H9 (cell line): ENCODE data around the gene CD68. TPM values are rescaled to one million over a fixed set of nuclear protein-coding genes. Genes with fewer than 3 reads are reported as not detected.

Experiments used
- DNase-seq: peaks from one replicate; pipeline ENCODE4 v3.0.0-alpha.2; 2017
- H2AFZ ChIP-seq: one replicate; pipeline ENCODE4 v1.6.1; 2013; ENCODE audit warnings: mild to moderate bottlenecking, low read length, control low read depth, moderate library complexity
- H2AK5ac ChIP-seq: 2 replicates; pipeline ENCODE4 v1.6.1; 2013; ENCODE audit warnings: low read length, control low read depth, mixed read lengths; ENCODE audit not compliant: insufficient read length
- H2BK120ac ChIP-seq: one replicate; pipeline ENCODE4 v1.6.1; 2013; ENCODE audit warnings: low read depth, mild to moderate bottlenecking, low read length, control low read depth, inconsistent platforms; ENCODE audit not compliant: poor library complexity, severe bottlenecking
- H2BK12ac ChIP-seq: 2 replicates; pipeline ENCODE4 v1.6.1; 2013; ENCODE audit warnings: low read length, control low read depth, mixed read lengths, low read depth; ENCODE audit not compliant: insufficient read length
- H2BK15ac ChIP-seq: 2 replicates; pipeline ENCODE4 v1.6.1; 2013; ENCODE audit warnings: low read depth, low read length, control low read depth
- H2BK20ac ChIP-seq: one replicate; pipeline ENCODE4 v1.6.1; 2013; ENCODE audit warnings: low read depth, mild to moderate bottlenecking, low read length, control low read depth, inconsistent platforms; ENCODE audit not compliant: poor library complexity, severe bottlenecking
- H2BK5ac ChIP-seq: 2 replicates; pipeline ENCODE4 v1.6.1; 2013; ENCODE audit warnings: low read length, control low read depth, mixed read lengths; ENCODE audit not compliant: insufficient read length
- H3K14ac ChIP-seq: 2 replicates; pipeline ENCODE4 v1.6.1; 2013; ENCODE audit warnings: low read length, control low read depth; ENCODE audit not compliant: insufficient read depth
- H3K18ac ChIP-seq: 2 replicates; pipeline ENCODE4 v1.6.1; 2013; ENCODE audit warnings: low read depth, mild to moderate bottlenecking, mixed read lengths, low read length, control low read depth; ENCODE audit not compliant: insufficient read length
- H3K23ac ChIP-seq: 2 replicates; pipeline ENCODE4 v1.6.1; 2013; ENCODE audit warnings: low read length, control low read depth, mixed read lengths, low read depth; ENCODE audit not compliant: insufficient read length
- H3K23me2 ChIP-seq: 2 replicates; pipeline ENCODE4 v1.6.1; 2013; ENCODE audit warnings: low read depth, mild to moderate bottlenecking, mixed read lengths, low read length, control low read depth; ENCODE audit not compliant: insufficient read length, poor library complexity, severe bottlenecking
- H3K27ac ChIP-seq: 2 replicates; pipeline ENCODE4 v1.5.1; 2013; ENCODE audit warnings: low read length, control low read depth, mixed read lengths, low read depth; ENCODE audit not compliant: insufficient read length
- H3K27me3 ChIP-seq: 2 replicates; pipeline ENCODE4 v1.6.1; 2013; ENCODE audit warnings: low read length, control low read depth, inconsistent platforms; ENCODE audit not compliant: insufficient read depth
- H3K4ac ChIP-seq: 2 replicates; pipeline ENCODE4 v1.6.1; 2013; ENCODE audit warnings: low read depth, mild to moderate bottlenecking, control low read depth, inconsistent platforms, low read length, moderate library complexity
- H3K4me1 ChIP-seq: 2 replicates; pipeline ENCODE4 v1.6.1; 2013; ENCODE audit warnings: low read length, control low read depth, inconsistent platforms; ENCODE audit not compliant: insufficient read depth
- H3K4me2 ChIP-seq: 2 replicates; pipeline ENCODE4 v1.6.1; 2013; ENCODE audit warnings: low read length, control low read depth, mixed read lengths; ENCODE audit not compliant: insufficient read length, insufficient read depth
- H3K56ac ChIP-seq: 2 replicates; pipeline ENCODE4 v1.6.1; 2013; ENCODE audit warnings: low read depth, mild to moderate bottlenecking, mixed read lengths, low read length, control low read depth; ENCODE audit not compliant: insufficient read length
- H3K79me1 ChIP-seq: 2 replicates; pipeline ENCODE4 v1.6.1; 2013; ENCODE audit warnings: low read depth, mild to moderate bottlenecking, moderate library complexity, low read length, control low read depth, inconsistent platforms; ENCODE audit not compliant: insufficient read depth, poor library complexity, severe bottlenecking
- H3K79me2 ChIP-seq: 2 replicates; pipeline ENCODE4 v1.6.1; 2013; ENCODE audit warnings: low read length, control low read depth, inconsistent platforms; ENCODE audit not compliant: insufficient read depth
- H3K9ac ChIP-seq: 2 replicates; pipeline ENCODE4 v1.6.1; 2013; ENCODE audit warnings: low read length, control low read depth, mixed read lengths; ENCODE audit not compliant: insufficient read length; ENCODE audit errors: extremely low read depth
- H3K9me3 ChIP-seq: one replicate; pipeline ENCODE4 v1.6.1; 2013; ENCODE audit warnings: low read depth, low read length, inconsistent platforms; ENCODE audit not compliant: control insufficient read depth
- H3T11ph ChIP-seq: one replicate; pipeline ENCODE4 v1.6.1; 2013; ENCODE audit warnings: mild to moderate bottlenecking, low read length, control low read depth, inconsistent platforms
- H4K20me1 ChIP-seq: one replicate; pipeline ENCODE4 v1.6.1; 2013; ENCODE audit not compliant: control insufficient read depth, insufficient read length, insufficient read depth
- H4K5ac ChIP-seq: 2 replicates; pipeline ENCODE4 v1.6.1; 2013; ENCODE audit warnings: low read depth, mild to moderate bottlenecking, mixed read lengths, low read length, control low read depth; ENCODE audit not compliant: insufficient read length
- H4K8ac ChIP-seq: replicated peaks from 2 replicates; pipeline ENCODE4 v1.6.1; 2013; ENCODE audit warnings: low read length, control low read depth, mixed read lengths, low read depth; ENCODE audit not compliant: insufficient read length
- H4K91ac ChIP-seq: 2 replicates; pipeline ENCODE4 v1.6.1; 2013; ENCODE audit warnings: low read depth, mild to moderate bottlenecking, moderate library complexity, mixed read lengths, low read length, control low read depth; ENCODE audit not compliant: insufficient read length
- H3K27ac Mint-ChIP-seq, 3 experiments: 2 replicates in 2 of 3; 3 replicates in 1 of 3; pipeline ENCODE4 v1.8.0; 2020 to 2021; ENCODE audit warnings: mixed read lengths in 3 of 3, mild to moderate bottlenecking in 1 of 3, moderate library complexity in 1 of 3
- H3K27me3 Mint-ChIP-seq: 2 replicates; pipeline ENCODE4 v1.8.0; 2021; ENCODE audit warnings: low read depth, mild to moderate bottlenecking, moderate library complexity, mixed read lengths
- H3K36me3 Mint-ChIP-seq, 3 experiments: 2 replicates in 2 of 3; 3 replicates in 1 of 3; pipeline ENCODE4 v1.8.0; 2020 to 2021; ENCODE audit warnings: low read depth in 3 of 3, mixed read lengths in 3 of 3; ENCODE audit not compliant: insufficient read depth in 1 of 3
- H3K4me1 Mint-ChIP-seq, 2 experiments: 2 replicates each; pipeline ENCODE4 v1.8.0; 2020; ENCODE audit warnings: mixed read lengths in 2 of 2
- H3K4me3 Mint-ChIP-seq, 2 experiments: 2 replicates in 1 of 2; 3 replicates in 1 of 2; pipeline ENCODE4 v1.8.0; 2020 to 2021; ENCODE audit warnings: mild to moderate bottlenecking in 2 of 2, mixed read lengths in 2 of 2, moderate library complexity in 1 of 2
- H3K9me3 Mint-ChIP-seq, 2 experiments: 2 replicates in 1 of 2; 3 replicates in 1 of 2; pipeline ENCODE4 v1.8.0; 2020; ENCODE audit warnings: mild to moderate bottlenecking in 2 of 2, mixed read lengths in 2 of 2, moderate library complexity in 1 of 2
- WGBS: extraction: QIAGEN DNeasy Blood & Tissue Kit; methylation state at CpG from one replicate; pipeline ENCODE4 v1.1.7; 2013; ENCODE audit warnings: missing lambda C conversion rate, low lambda C conversion rate, mixed read lengths; ENCODE audit not compliant: insufficient read length; ENCODE audit errors: extremely low coverage; 5-methylcytosine and 5-hydroxymethylcytosine counted together
- total RNA-seq: library from RNA; stranded (reverse); gene quantifications from 2 replicates; pipeline ENCODE4 v1.2.1, GENCODE V29; 2021
- TF ChIP-seq, protein P1 (sequence below): fragments of 200-600 bp; sonication (generic); conservative IDR thresholded peaks from 3 replicates; pipeline ENCODE4 v1.8.0; 2021; ENCODE audit warnings: antibody characterized with exemption, mild to moderate bottlenecking

CD68 gene
- total RNA-seq, 1 experiment from 2014 or later: 0.42 TPM

DNA sequence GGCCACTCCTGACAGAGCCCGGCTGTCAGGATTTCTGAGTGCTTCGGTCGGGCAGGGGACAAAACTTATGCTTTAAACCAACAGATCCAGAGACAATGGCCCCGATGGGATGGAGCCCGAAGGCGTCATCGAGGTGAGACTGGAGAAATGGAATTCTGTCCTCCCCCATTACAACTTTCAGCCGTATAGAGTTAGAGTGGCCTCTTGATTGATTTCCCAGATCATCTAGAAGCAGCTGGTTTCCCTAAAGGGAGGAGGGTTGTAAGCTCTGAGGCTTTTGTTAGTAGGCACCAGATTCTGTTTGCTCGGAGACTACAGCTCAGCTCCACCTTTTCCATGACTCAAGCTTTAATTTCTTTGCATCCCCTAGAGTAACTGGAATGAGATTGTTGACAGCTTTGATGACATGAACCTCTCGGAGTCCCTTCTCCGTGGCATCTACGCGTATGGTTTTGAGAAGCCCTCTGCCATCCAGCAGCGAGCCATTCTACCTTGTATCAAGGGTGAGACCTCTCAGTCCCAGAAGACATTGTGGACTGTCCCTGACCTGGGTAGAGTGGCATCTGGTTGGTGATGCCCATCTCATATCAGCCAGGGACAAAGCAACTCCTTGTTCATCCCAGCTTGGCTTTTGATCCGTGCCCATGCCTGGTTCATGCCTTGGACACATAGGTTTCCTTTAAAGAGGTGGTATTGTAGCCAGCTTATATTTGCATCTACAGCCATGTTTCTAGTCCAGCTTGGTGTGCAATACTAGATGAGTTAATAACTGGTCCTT, 5.1 kb upstream of the CD68 start:
- Mint-ChIP-seq H3K27ac (peak overlapping the region; percentile 90 to 97 (median 96)), H3K36me3 (peaks cover 66 to 95% (median 85%) of the 10 kb centered on the region in 3 experiments), H3K9me3 (peaks cover 3 to 7% of the 10 kb centered on the region in 2 experiments; a peak in 3 of 5 replicates), H3K4me1 (peaks cover 45% of the 10 kb centered on the region in 2 experiments), H3K27me3 (peaks cover 10% of the 10 kb centered on the region), H3K4me3 (peak overlapping the region; percentile 98)
- peaks cover 21% of the 10 kb centered on the region; the same call in 1 of the 2 replicates for H3K79me2 ChIP-seq
- no peak overlapping the region for H2BK20ac ChIP-seq
- no peak overlapping the region for H2BK5ac ChIP-seq
- no peak overlapping the region for H3K56ac ChIP-seq
- H3K23ac ChIP-seq: no peak overlapping the region
- H4K20me1 ChIP-seq: no peaks in the 10 kb centered on the region
- no peak for DNase-seq
- TF ChIP-seq, protein P1, sequence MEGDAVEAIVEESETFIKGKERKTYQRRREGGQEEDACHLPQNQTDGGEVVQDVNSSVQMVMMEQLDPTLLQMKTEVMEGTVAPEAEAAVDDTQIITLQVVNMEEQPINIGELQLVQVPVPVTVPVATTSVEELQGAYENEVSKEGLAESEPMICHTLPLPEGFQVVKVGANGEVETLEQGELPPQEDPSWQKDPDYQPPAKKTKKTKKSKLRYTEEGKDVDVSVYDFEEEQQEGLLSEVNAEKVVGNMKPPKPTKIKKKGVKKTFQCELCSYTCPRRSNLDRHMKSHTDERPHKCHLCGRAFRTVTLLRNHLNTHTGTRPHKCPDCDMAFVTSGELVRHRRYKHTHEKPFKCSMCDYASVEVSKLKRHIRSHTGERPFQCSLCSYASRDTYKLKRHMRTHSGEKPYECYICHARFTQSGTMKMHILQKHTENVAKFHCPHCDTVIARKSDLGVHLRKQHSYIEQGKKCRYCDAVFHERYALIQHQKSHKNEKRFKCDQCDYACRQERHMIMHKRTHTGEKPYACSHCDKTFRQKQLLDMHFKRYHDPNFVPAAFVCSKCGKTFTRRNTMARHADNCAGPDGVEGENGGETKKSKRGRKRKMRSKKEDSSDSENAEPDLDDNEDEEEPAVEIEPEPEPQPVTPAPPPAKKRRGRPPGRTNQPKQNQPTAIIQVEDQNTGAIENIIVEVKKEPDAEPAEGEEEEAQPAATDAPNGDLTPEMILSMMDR: no peak
- H3K27me3 ChIP-seq: no peaks in the 10 kb centered on the region
- no peaks in the 10 kb centered on the region for H3K9me3 ChIP-seq
- no peak overlapping the region for H4K91ac ChIP-seq
- no peak overlapping the region for H3T11ph ChIP-seq
- H4K5ac ChIP-seq: no peak overlapping the region
- no peak overlapping the region for H3K4ac ChIP-seq
- no peak overlapping the region for H2AK5ac ChIP-seq
- H3K27ac ChIP-seq: no peak overlapping the region
- H2AFZ ChIP-seq: no peak overlapping the region
- no peak overlapping the region for H2BK120ac ChIP-seq
- no peak overlapping the region for H2BK15ac ChIP-seq
- peak overlapping the region; percentile 88 for H3K4me2 ChIP-seq
- H3K79me1 ChIP-seq: peaks cover 2% of the 10 kb centered on the region
- H2BK12ac ChIP-seq: no peak overlapping the region
- no peak overlapping the region for H3K18ac ChIP-seq
- H3K9ac ChIP-seq: peak overlapping the region; percentile 67
- peaks cover 5% of the 10 kb centered on the region for H3K23me2 ChIP-seq
- WGBS: no CpG with 5 or more reads among the region's 15 CpGs
- peaks cover 4% of the 10 kb centered on the region; the same call in 1 of the 2 replicates for H3K4me1 ChIP-seq
- no peak overlapping the region for H3K14ac ChIP-seq
- H4K8ac ChIP-seq: no peak overlapping the region
